Right kidney (tissue), 1 donor: ENCODE measurements around the gene ADGRL3.

Source experiments
- DNase-seq: peaks from one replicate; pipeline ENCODE4 v3.0.0-alpha.2; 2016

ADGRL3 gene

GRCh38 chr4:61427099-61427817 lies 227.1 kb downstream of the ADGRL3 start:
- no peak for DNase-seq

- no peak for DNase-seq
Observed at GRCh38 chr4:61427818-61428495, 227.8 kb downstream of the ADGRL3 start.

GRCh38 chr4:61428950-61429349 lies 228.8 kb downstream of the ADGRL3 start:
- no peak for DNase-seq

DNA sequence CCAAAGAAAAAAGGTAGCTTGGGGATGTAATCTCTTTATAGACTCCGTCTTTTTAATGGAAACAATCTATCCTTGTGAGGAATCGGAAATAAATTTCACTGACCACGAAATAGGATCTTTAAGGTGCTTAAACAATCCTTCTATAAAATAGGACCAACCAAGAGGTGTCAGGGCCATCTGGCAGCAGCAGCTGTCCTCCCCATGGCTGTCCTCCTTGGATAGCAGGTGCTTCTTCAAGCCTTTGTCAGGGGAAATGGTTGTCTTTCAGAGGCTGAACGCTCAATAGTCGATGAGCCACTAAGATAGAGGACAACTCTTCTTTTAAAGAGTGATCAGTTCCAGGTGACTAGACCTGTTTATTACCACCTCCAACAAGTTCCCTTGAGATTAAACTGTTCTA lies 231.0 kb downstream of the ADGRL3 start:
- no peak for DNase-seq

DNA sequence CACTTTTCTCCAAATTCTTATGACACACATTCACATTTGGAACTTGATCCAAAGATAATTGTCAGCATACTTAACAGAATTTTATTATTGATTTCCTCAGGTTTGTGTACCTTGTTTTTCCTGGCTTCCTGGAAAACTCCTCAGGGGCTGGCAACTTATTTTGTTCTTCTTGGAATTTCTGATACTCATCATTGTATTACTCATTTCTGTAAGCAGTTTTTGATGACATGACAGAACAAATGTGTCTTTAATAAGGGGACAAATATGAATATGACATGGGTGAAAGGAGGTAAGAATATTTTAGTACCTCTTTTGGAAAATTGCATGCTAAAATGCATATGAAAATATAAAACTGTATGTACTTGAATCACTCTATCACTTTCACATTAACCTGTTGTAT lies 237.8 kb downstream of the ADGRL3 start:
- DNase-seq, result no peak

GRCh38 chr4:61440321-61440720 lies 240.2 kb downstream of the ADGRL3 start:
- no peak for DNase-seq

DNA sequence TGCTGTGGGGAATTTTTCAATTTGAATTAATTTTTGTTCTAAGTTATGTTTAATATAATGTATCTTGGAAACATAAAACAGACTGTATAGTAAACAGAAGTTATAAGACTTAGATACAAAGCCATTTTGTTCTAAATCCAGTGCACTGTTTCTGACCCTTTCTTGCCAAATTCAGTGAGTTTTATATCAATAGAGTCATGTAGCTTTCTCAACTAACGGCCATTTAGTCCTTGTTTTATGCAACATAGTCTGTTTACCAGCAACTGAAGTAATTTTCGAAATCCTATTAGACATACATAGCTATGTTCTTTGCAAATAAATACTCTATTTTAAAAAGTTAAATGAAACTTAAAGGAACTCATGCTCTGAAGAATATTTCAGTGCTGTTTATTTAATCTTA lies 242.8 kb downstream of the ADGRL3 start:
- no peak for DNase-seq

GRCh38 chr4:61443813-61444510 lies 243.8 kb downstream of the ADGRL3 start:
- no peak for DNase-seq

DNA sequence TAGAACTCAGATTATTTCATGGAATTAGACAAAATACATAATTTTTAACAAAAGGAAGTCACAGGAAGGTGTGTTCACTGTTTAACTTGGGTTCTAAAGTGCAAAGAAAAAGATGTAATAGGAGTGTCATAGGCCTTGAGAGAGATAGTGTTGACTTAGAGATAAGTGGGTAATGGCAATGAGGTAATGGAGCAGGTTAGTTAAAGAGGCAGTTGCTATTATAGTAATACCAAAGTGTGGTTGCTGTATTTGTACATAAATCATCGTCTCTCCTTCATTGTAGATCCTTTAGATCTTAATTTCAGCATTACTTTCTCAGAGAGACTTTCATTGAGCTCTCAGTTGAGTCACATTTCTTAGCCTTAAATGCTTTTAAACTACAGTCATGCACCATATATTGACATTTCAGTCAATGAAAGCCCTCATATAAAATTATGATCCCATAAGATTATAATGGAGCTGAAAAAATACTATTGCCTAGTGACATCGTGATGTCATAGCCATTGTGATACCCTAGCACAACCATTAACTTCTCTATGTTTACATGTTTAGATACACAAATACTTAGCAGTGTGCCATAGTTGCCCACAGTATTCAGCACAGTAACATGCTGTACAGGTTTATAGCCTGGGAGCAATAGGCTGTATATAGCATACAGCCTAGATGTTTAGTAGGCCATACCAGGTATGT lies 245.4 kb downstream of the ADGRL3 start:
- DNase-seq, result no peak

DNA sequence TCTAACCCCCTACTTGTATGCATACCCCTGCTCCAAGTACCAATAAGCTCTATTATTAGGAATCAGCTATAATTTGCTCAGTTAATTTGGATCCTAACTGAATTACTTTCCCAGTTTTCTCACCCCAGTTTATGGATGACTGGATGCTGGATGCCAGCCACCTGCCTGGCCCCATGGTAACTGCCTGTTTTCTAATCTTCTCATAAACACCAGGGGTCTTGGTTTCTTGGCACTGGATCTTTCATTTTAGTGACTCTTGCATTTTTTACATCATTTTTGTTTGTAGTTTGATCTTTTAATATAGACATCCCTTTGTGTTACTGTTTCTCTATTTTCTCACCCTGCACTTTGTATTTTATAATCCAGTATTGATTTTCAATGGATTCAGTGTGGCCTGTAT lies 246.8 kb downstream of the ADGRL3 start:
- DNase-seq, result no peak

DNA sequence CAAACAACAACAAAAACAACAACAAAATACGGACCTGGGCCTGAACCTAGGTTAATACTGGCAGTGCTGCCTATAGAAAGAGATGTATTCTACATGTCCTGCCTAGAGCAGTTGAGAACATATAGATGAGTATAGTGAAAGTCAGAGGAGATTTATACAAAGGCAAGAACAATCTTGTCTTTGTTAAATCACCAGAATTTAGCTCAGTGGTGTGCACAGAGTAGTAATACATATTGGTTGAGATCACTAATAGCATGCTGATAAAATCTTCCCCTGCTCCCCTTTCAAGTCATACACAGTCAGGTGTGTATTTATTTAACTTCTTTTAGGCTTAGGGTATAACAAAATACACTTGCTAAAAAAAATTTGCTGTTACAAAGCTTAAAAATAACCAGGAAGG lies 247.8 kb downstream of the ADGRL3 start:
- no peak for DNase-seq

- no peak for DNase-seq
Observed at GRCh38 chr4:61451935-61452334, 251.8 kb downstream of the ADGRL3 start.

- no peak for DNase-seq
Observed at GRCh38 chr4:61461956-61462355, 261.8 kb downstream of the ADGRL3 start.

GRCh38 chr4:61462451-61463326 lies 262.6 kb downstream of the ADGRL3 start:
- DNase-seq, result no peak

DNA sequence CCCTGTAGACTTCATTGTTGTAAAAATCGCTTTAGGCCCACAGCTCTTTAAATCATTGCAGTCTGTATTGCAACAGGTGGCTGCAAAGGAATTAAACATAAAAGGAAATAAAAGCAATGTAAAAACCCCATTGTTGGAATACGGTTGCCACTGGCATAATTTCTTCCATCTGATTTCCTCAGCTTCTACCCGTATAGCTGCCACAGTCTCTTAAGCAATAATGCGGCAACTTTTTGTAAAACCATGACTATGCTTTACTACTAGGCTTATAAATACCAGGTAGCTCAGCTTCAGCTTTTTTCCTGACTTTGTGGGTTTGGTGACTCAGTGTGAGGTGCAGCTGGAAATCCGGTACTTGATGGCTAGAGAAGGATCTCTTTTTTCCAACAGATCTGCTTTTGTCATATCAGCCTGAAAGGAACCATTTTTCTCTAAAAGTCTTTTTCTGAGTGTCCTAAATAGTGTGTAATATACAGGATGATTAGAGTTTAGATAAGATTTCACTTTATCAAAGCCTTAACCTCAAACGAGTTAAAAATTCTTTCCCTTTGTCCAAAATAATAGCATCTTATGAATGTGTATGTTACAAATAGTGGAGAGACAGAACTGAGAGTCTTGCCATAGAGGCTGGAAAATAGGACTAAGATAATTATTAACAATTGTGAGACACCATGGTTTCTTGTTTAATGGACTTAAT lies 268.0 kb downstream of the ADGRL3 start:
- DNase-seq, result no peak

- no peak for DNase-seq
Observed at GRCh38 chr4:61473306-61473705, 273.2 kb downstream of the ADGRL3 start.

- DNase-seq, result no peak
Observed at GRCh38 chr4:61478340-61478739, 278.2 kb downstream of the ADGRL3 start.

DNA sequence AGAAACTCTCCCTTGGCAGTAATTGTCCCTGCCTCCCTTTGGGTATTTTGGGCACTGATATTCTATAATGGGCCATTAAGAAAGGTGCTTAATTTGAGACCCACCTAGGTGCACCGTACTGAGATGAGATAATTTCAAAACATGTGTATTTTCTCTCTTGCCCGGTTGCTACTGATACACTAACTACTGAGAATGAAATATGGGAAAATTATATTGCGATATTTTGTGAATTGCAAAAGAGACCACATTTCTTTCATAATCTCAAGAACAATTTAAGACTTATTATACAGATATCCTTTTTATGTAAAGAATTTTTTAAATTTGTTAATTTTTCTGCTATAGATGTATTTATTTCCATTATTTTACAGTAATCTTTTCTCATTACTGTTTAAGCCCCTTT lies 284.9 kb downstream of the ADGRL3 start:
- no peak for DNase-seq

DNA sequence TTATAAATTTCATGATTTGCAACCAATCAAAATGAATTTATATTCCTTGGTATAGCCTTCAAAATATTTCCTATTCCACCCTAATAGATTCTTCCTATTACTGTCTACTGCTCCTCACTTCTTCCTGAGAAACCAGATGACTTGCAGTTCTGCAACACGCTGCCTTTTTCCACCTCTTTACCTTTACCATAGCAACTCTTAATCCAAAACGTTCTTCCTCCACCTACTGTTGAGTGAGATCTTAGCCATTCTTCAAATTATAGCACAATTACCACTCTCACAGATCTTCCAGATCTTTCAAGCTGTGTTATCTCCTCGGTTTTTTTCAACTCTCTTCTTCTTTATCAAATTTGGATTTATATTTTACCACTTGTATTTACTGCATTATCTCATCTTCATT lies 289.8 kb downstream of the ADGRL3 start:
- no peak for DNase-seq

- DNase-seq, result no peak
Observed at GRCh38 chr4:61493041-61493440, 292.9 kb downstream of the ADGRL3 start.

- no peak for DNase-seq
Observed at GRCh38 chr4:61493470-61493869, 293.3 kb downstream of the ADGRL3 start.
